KMS-11 (cell line): Measurements from ENCODE around the gene GRHL3.

Source experiments
- H2AFZ ChIP-seq: fragments of 200-600 bp; sonication (generic); 2 replicates; pipeline ENCODE4 v1.6.1; 2016; ENCODE audit warnings: antibody characterized with exemption, mixed run types, low read depth
- H3K27ac ChIP-seq: fragments of 200-600 bp; sonication (generic); 2 replicates; pipeline ENCODE4 v1.6.1; 2016; ENCODE audit warnings: mild to moderate bottlenecking, mixed run types
- H3K27me3 ChIP-seq: fragments of 200-600 bp; sonication (generic); 2 replicates; pipeline ENCODE4 v1.6.1; 2017; ENCODE audit warnings: mild to moderate bottlenecking, low read depth, mixed run types, moderate library complexity; ENCODE audit not compliant: insufficient read depth
- H3K36me3 ChIP-seq: fragments of 200-600 bp; sonication (generic); 2 replicates; pipeline ENCODE4 v1.6.1; 2017; ENCODE audit warnings: mild to moderate bottlenecking, mixed run types; ENCODE audit not compliant: insufficient read depth
- H3K4me1 ChIP-seq: fragments of 200-600 bp; sonication (generic); 2 replicates; pipeline ENCODE4 v1.6.1; 2016; ENCODE audit warnings: mild to moderate bottlenecking, low read depth, mixed run types; ENCODE audit not compliant: poor library complexity, severe bottlenecking
- H3K4me2 ChIP-seq: fragments of 200-600 bp; sonication (generic); 2 replicates; pipeline ENCODE4 v1.7.0; 2016; ENCODE audit warnings: mild to moderate bottlenecking, mixed run types
- H3K4me3 ChIP-seq: fragments of 200-600 bp; sonication (generic); IDR thresholded peaks from 2 replicates; pipeline ENCODE4 v1.6.1; 2017; ENCODE audit warnings: low read depth, low read length, mixed read lengths; ENCODE audit not compliant: insufficient read depth
- H3K79me2 ChIP-seq: fragments of 200-600 bp; sonication (generic); 2 replicates; pipeline ENCODE4 v1.6.1; 2016; ENCODE audit warnings: low read depth, mixed run types; ENCODE audit not compliant: insufficient read depth
- H3K9ac ChIP-seq: fragments of 200-600 bp; sonication (generic); 2 replicates; pipeline ENCODE4 v1.6.1; 2016; ENCODE audit warnings: mild to moderate bottlenecking, mixed run types
- H4K20me1 ChIP-seq: fragments of 200-600 bp; sonication (generic); 2 replicates; pipeline ENCODE4 v1.6.1; 2016; ENCODE audit warnings: mild to moderate bottlenecking, mixed run types; ENCODE audit not compliant: insufficient read depth
- CTCF ChIP-seq: fragments of 200-600 bp; sonication (generic); conservative IDR thresholded peaks from 2 replicates; pipeline ENCODE4 v1.6.1; 2017; ENCODE audit warnings: low read depth, mild to moderate bottlenecking, antibody characterized with exemption, low read length, moderate library complexity, mixed read lengths

Gene GRHL3

GRCh38 chr1:24389231-24389678 is 70.1 kb downstream of the GRHL3 start:
- no peak for TF ChIP-seq CTCF
- Histone ChIP-seq H2AFZ (peak overlapping the region; percentile 7; the same call in 1 of the 2 replicates), H3K36me3 (no peaks in the 10 kb centered on the region), H3K79me2 (no peaks in the 10 kb centered on the region), H3K27ac (peak overlapping the region; percentile 82), H3K4me2 (peak overlapping the region; percentile 91), H3K9ac (peak overlapping the region; percentile 33; the same call in 1 of the 2 replicates), H3K4me1 (peaks cover 91% of the 10 kb centered on the region), H3K4me3 (peak overlapping the region; percentile 63), H4K20me1 (no peaks in the 10 kb centered on the region), H3K27me3 (no peaks in the 10 kb centered on the region)

GRCh38 chr1:24390924-24391782 is 72.0 kb downstream of the GRHL3 start:
- peak overlapping the region; percentile 83 for H3K27ac ChIP-seq
- H3K4me1 ChIP-seq: peaks cover 75% of the 10 kb centered on the region
- H3K4me3 ChIP-seq: peak overlapping the region; percentile 21
- H3K27me3 ChIP-seq: no peaks in the 10 kb centered on the region
- no peaks in the 10 kb centered on the region for H3K36me3 ChIP-seq
- TF ChIP-seq CTCF: peak; percentile 95
- H2AFZ ChIP-seq: peak overlapping the region; percentile 51
- H3K4me2 ChIP-seq: peak overlapping the region; percentile 70
- peak overlapping the region; percentile 52; the same call in 1 of the 2 replicates for H3K9ac ChIP-seq
- H4K20me1 ChIP-seq: no peaks in the 10 kb centered on the region
- no peaks in the 10 kb centered on the region for H3K79me2 ChIP-seq

GRCh38 chr1:24391882-24392603 is 72.9 kb downstream of the GRHL3 start:
- no peaks in the 10 kb centered on the region for H3K79me2 ChIP-seq
- TF ChIP-seq CTCF: peak; percentile 88
- H4K20me1 ChIP-seq: no peaks in the 10 kb centered on the region
- H3K36me3 ChIP-seq: no peaks in the 10 kb centered on the region
- no peaks in the 10 kb centered on the region for H3K27me3 ChIP-seq
- peak overlapping the region; percentile 83 for H3K27ac ChIP-seq
- peak overlapping the region; percentile 70 for H3K4me2 ChIP-seq
- peak overlapping the region; percentile 52; the same call in 1 of the 2 replicates for H3K9ac ChIP-seq
- H3K4me3 ChIP-seq: peak overlapping the region; percentile 21
- peaks cover 66% of the 10 kb centered on the region for H3K4me1 ChIP-seq
- H2AFZ ChIP-seq: peak overlapping the region; percentile 51

GRCh38 chr1:24392604-24392946 is 73.4 kb downstream of the GRHL3 start:
- peaks cover 60% of the 10 kb centered on the region for H3K4me1 ChIP-seq
- no peak overlapping the region for H3K4me3 ChIP-seq
- H3K9ac ChIP-seq: peak overlapping the region; percentile 52; the same call in 1 of the 2 replicates
- no peaks in the 10 kb centered on the region for H3K27me3 ChIP-seq
- no peaks in the 10 kb centered on the region for H3K36me3 ChIP-seq
- no peaks in the 10 kb centered on the region for H4K20me1 ChIP-seq
- no peaks in the 10 kb centered on the region for H3K79me2 ChIP-seq
- peak overlapping the region; percentile 51 for H2AFZ ChIP-seq
- H3K27ac ChIP-seq: peak overlapping the region; percentile 83
- peak; percentile 66; the same call in 1 of the 2 replicates for TF ChIP-seq CTCF
- H3K4me2 ChIP-seq: peak overlapping the region; percentile 70
